Retina (tissue), 1 donor: ENCODE data around the gene LIX1L.

Experiments used
- DNase-seq: peaks from one replicate; pipeline ENCODE4 v3.0.0-alpha.2; 2016

The LIX1L gene

DNA sequence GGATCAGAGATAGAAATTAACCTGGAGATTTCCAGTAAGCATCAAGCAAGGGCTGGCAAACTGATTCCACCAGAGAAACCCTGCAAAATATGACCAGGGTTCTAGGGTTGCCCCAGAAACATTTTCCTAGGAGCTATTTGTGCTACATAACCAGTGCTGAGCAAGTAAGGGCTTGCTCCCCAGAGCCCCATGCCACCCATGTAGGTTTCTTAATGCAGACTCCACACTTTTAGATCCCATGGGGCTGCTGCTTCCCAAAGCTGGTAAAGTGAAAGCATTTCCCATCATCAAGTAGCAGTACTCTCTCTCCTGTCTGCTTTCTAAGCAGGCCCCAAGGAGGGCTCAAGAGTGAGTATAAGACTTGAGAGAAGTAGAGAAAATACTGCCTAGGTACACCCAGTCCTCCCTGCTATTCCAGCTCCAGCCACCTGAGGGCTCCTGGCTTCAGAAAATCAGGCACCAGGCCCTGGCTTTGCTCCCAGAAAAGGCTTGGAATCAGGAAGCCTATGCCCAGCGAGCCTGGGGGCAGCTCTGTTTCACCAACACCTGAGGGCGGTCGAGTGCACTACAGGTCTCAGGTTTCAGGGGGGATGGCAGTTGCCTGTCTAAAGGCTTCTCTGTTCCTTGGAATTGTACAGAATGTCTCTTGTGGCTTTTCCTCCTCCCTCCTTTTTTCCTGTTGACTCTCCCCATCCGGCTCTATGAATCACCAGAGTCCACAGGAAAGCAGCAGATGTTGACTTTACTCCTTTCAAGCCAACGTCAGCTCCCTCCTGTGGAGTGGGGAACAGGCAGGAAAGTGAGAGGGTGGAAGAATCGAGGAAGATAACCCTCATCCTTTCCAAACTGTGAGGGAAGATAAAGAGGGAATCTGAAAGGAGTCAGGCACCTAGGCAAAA is 66.0 kb downstream of the LIX1L start:
- peak; percentile 89 for DNase-seq

DNA sequence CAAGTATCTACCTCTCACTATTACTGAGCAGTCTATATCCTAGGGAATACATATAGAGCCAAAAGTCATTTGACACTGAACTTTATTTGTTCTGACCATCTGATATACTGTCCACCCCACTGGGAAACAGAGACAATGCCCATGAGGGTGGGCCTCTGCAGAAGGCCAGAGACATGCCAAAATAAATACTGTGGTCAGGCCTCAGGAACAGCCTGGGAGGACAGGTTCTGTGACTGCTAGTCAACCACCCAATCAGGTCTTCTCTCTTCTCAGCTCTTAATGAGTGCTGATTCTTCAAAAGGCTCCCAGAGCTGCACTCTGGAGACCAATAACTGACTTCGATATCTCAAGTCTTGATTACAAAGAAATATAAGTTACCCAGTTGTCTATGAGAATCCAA is 66.7 kb downstream of the LIX1L start:
- DNase-seq, result no peak

DNA sequence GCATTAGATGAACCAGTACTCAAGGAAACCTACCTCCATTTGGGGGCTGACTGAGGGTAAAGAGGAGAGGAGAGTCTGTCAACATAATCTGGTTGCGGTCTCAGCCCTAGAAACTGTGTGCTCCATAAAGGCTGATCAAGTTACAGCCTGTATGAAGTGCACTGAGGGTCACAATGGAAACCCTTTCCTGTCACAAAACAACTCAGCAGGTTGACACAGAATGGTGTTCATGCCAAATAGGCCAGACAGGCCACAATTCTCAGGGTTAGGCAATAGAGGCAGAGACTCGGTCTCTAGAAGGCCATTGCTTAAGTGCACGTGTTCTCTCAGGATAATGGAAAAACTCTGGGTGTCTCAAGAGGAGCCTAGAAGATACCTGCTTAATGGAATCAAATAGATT is 68.1 kb downstream of the LIX1L start:
- DNase-seq, result no peak

DNA sequence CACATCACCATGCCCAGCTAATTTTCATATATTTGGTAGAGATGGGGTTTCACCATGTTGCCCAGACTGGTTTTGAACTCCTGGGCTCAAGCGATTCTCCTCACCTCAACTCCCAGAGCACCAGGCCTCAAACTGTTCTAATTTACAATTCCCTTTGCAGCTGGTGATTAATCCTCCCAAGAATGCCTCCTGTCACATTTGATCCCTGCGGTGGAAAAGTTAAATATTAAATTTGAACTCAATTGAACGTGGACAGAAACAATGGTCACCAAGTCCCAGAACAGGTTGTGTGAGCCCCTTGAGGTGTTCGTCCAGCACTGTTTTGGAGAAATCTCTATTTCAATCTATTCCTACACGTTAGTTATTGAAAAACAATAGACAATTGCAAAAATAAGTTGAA is 70.2 kb downstream of the LIX1L start:
- DNase-seq, result no peak

DNA sequence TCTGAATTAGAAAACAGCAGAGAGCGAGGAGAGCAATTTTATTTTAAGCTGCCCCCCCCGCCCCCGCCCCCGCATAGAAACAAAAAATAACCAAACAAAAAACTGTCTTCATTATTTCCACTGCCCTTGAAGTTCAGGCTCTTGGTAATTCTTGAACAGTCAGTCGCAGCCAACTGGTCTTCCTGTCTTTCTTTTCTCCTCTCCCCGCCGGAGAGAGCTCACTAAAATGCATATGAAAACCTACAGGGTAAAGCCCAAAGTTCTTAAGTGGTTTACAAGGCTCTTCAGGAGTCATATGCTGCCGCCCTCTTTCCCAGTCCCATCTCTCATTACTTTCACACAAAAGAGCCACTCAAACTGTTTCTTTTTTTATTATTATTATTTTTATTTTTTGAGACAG is 71.0 kb downstream of the LIX1L start:
- no peak for DNase-seq

DNA sequence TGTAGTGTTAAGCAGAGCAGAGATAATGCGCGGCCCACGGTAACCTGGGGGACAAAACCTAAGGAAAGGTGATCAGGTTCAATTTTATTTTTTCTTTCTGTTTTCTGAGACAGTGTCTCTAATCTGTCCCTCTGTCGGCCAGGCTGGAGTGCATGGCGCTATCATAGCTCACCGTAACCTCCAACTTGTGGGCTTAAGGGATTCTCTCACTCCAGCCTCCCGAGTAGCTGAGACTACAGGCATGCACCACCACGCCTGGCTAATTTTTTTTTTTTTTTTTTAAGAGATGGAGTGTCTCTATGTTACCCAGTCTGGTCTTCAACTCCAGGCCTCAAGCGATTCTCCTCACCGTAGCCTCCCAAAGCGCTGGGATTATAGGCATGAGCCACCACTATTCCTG is 71.4 kb downstream of the LIX1L start:
- peak; percentile 10 for DNase-seq

DNA sequence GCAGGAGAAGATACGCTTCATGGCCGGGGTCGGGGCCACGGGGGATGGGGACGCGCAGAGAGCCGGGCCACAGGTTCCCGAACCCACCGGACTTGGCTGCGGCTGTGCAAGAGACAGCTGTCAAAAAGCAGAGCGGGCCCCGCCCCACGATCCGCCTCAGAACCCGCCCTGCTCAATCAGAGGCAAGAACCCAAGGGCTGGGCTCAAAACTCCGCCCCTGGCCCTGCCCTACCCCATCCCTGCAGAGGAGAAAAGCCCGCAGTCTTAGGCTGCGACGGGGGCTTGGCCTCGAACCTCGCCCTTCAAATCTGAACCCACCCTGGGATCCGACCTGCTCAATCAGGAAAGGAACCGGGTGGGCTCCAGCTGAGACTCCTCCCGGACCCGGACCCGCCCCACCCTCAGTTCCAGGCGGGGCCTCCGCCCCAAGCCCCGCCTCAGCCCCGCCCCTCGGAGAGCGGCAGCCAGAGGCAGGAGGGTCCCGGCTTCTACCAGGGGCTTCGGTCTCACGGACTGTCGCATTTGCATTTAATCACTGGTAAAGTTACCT is 72.0 kb downstream of the LIX1L start, which contains the start of gene ANKRD35:
Gene ANKRD35, minus strand, starts transcription at position 129 of the 550 bp plus-strand sequence. Its CDS starts 108 bp downstream, at position 21.
- peak; percentile 91 for DNase-seq

DNA sequence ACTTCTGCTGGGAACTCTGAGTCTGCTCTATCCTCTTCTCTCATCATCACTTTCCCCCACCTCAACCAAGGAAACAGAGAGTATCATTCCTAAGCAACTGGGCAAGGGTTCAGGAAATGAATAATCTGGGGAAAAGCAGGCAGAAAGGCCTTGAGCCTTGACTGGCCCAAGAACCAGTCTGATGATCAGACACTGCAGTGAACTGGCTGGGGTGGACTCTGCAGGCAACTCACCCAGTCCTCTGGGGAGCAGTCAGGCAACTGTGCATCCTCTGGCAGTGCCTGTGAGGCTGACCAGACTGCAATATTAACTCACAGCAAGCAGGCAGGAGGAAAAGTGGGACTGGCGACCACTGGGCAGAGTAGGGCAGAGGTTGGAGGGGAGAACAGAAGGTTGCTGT is 73.1 kb downstream of the LIX1L start:
- DNase-seq, result no peak
